ENCODE data around the gene ILF3. TPM values are rescaled to one million over a fixed set of nuclear protein-coding genes. Genes with fewer than 3 reads are reported as not detected.
A peak's percentile ranks its signal among the peaks of the same experiment; 100 is the strongest.

Gene ILF3
- total RNA-seq, 1 experiment from 2014 or later, result 326 TPM

GRCh38 chr19:10719466-10719961, 65.4 kb downstream of the ILF3 start:
- POLR2A ChIA-PET (ENCODE audit: unreplicated experiment), result no interaction called here
- H3K4me2 ChIP-seq, result peak overlapping the region; percentile 99
- peaks cover 12% of the 10 kb centered on the region for H3K4me1 ChIP-seq (replicated peaks; ENCODE audit: insufficient read depth)
- intact Hi-C loops (cut with micrococcal nuclease; ENCODE audit: unreplicated experiment), result loop anchor here (5.0 kb wide), 1 partner anchor 302 kb away; no protein-coding TSS in a partner anchor
- peaks cover 16% of the 10 kb centered on the region for H3F3A ChIP-seq (ENCODE audit: insufficient read depth, low read depth)
- BruUV-seq (replicated peaks), result no TSS peak
- H4K20me1 ChIP-seq (ENCODE audit: insufficient read depth), result peaks cover 59% of the 10 kb centered on the region
- DNase-seq, result no peak
- TF ChIP-seq EZH2 (IDR thresholded peaks at IDR 0.05; ENCODE audit: low read depth), result no peak
- TF ChIP-seq, protein P1, sequence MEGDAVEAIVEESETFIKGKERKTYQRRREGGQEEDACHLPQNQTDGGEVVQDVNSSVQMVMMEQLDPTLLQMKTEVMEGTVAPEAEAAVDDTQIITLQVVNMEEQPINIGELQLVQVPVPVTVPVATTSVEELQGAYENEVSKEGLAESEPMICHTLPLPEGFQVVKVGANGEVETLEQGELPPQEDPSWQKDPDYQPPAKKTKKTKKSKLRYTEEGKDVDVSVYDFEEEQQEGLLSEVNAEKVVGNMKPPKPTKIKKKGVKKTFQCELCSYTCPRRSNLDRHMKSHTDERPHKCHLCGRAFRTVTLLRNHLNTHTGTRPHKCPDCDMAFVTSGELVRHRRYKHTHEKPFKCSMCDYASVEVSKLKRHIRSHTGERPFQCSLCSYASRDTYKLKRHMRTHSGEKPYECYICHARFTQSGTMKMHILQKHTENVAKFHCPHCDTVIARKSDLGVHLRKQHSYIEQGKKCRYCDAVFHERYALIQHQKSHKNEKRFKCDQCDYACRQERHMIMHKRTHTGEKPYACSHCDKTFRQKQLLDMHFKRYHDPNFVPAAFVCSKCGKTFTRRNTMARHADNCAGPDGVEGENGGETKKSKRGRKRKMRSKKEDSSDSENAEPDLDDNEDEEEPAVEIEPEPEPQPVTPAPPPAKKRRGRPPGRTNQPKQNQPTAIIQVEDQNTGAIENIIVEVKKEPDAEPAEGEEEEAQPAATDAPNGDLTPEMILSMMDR (conservative IDR thresholded peaks at IDR 0.05), result no peak
- H3K4me3 ChIP-seq, result peak overlapping the region; percentile 95
- H2AFZ ChIP-seq, result no peak overlapping the region
- H3K27me3 ChIP-seq (ENCODE audit: insufficient read depth, low read depth), result no peaks in the 10 kb centered on the region
- H3K79me2 ChIP-seq (ENCODE audit: low read depth), result peaks cover 63% of the 10 kb centered on the region
- no peak overlapping the region for H3K27ac ChIP-seq
- no peaks in the 10 kb centered on the region for H3K9me3 ChIP-seq (ENCODE audit: insufficient read depth, low read depth)
- H3K9me2 ChIP-seq (ENCODE audit: insufficient read depth), result no peaks in the 10 kb centered on the region
- peaks cover 6% of the 10 kb centered on the region; the same call in 1 of the 2 replicates for H3K36me3 ChIP-seq (ENCODE audit: low read depth)
- CTCF ChIA-PET, result interaction anchor here (0.6 to 3.4 kb wide), 2 partner anchors 145 to 220 kb away, joined by 5 to 24 read pairs; no protein-coding TSS in a partner anchor

GRCh38 chr19:10720607-10721125, 66.5 kb downstream of the ILF3 start:
- H3K4me2 ChIP-seq, result no peak overlapping the region
- peaks cover 6% of the 10 kb centered on the region; the same call in 1 of the 2 replicates for H3K36me3 ChIP-seq (ENCODE audit: low read depth)
- H3K4me3 ChIP-seq, result no peak overlapping the region
- H2AFZ ChIP-seq, result no peak overlapping the region
- BruUV-seq (replicated peaks), result no TSS peak
- H4K20me1 ChIP-seq (ENCODE audit: insufficient read depth), result peaks cover 70% of the 10 kb centered on the region
- H3K79me2 ChIP-seq (ENCODE audit: low read depth), result peaks cover 74% of the 10 kb centered on the region
- no peak for TF ChIP-seq EZH2 (IDR thresholded peaks at IDR 0.05; ENCODE audit: low read depth)
- TF ChIP-seq, protein P1 (conservative IDR thresholded peaks at IDR 0.05), result no peak
- no peak overlapping the region for H3K27ac ChIP-seq
- H3K9me3 ChIP-seq (ENCODE audit: insufficient read depth, low read depth), result no peaks in the 10 kb centered on the region
- ChIA-PET CTCF (interaction anchor here (0.6 kb wide), 1 partner anchor 22 kb away, joined by 3 read pairs; no protein-coding TSS in a partner anchor), POLR2A (ENCODE audit: unreplicated experiment) (no interaction called here)
- intact Hi-C loops (cut with micrococcal nuclease; ENCODE audit: unreplicated experiment), result no loop called here
- no peak for DNase-seq
- no peaks in the 10 kb centered on the region for H3K27me3 ChIP-seq (ENCODE audit: insufficient read depth, low read depth)
- H3K4me1 ChIP-seq (replicated peaks; ENCODE audit: insufficient read depth), result peaks cover 12% of the 10 kb centered on the region
- H3F3A ChIP-seq (ENCODE audit: insufficient read depth, low read depth), result peaks cover 13% of the 10 kb centered on the region; the same call in 1 of the 2 replicates
- no peaks in the 10 kb centered on the region for H3K9me2 ChIP-seq (ENCODE audit: insufficient read depth)

GRCh38 chr19:10723591-10723990, 69.4 kb downstream of the ILF3 start:
- Histone ChIP-seq H4K20me1 (ENCODE audit: insufficient read depth) (peaks cover 91% of the 10 kb centered on the region), H3K4me1 (replicated peaks; ENCODE audit: insufficient read depth) (peaks cover 12% of the 10 kb centered on the region), H3K27ac (no peak overlapping the region), H3K9me2 (ENCODE audit: insufficient read depth) (no peaks in the 10 kb centered on the region), H3F3A (ENCODE audit: insufficient read depth, low read depth) (peaks cover 7% of the 10 kb centered on the region; the same call in 1 of the 2 replicates), H3K4me2 (no peak overlapping the region), H3K79me2 (ENCODE audit: low read depth) (peaks cover 97% of the 10 kb centered on the region), H3K4me3 (no peak overlapping the region), H3K9me3 (ENCODE audit: insufficient read depth, low read depth) (no peaks in the 10 kb centered on the region), H2AFZ (no peak overlapping the region), H3K36me3 (ENCODE audit: low read depth) (peaks cover 6% of the 10 kb centered on the region; the same call in 1 of the 2 replicates), H3K27me3 (ENCODE audit: insufficient read depth, low read depth) (no peaks in the 10 kb centered on the region)
- no peak for TF ChIP-seq EZH2 (IDR thresholded peaks at IDR 0.05; ENCODE audit: low read depth)
- TF ChIP-seq, protein P1 (conservative IDR thresholded peaks at IDR 0.05), result no peak
- CTCF ChIA-PET, result no interaction called here
- POLR2A ChIA-PET (ENCODE audit: unreplicated experiment), result interaction anchor here (0.6 kb wide), 1 partner anchor 50 kb away, joined by 4 read pairs; no protein-coding TSS in a partner anchor
- BruUV-seq (replicated peaks), result no TSS peak
- intact Hi-C loops (cut with micrococcal nuclease; ENCODE audit: unreplicated experiment), result no loop called here
- no peak for DNase-seq

Measured in PC-9 (cell line).